ENCODE data around the gene SLC16A10. TPM values are rescaled to one million over a fixed set of nuclear protein-coding genes. Genes with fewer than 3 reads are reported as not detected.

Gene SLC16A10
- total RNA-seq, 2 donors from 2014 or later: 24.4 to 32.4 TPM

GRCh38 chr6:111237852-111238251, 150.5 kb downstream of the SLC16A10 start:
- H3K4me1 ChIP-seq (ENCODE audit: control insufficient read depth in 1 of 2, low read depth in 2 of 2): no peaks in the 10 kb centered on the region
- ATAC-seq (ENCODE audit: insufficient number of reproducible peaks, low FRiP score, low read depth) (no peak), DNase-seq (ENCODE audit: low spot score) (no peak)
- no peak overlapping the region for H3K4me3 ChIP-seq
- TF ChIP-seq, protein P1, sequence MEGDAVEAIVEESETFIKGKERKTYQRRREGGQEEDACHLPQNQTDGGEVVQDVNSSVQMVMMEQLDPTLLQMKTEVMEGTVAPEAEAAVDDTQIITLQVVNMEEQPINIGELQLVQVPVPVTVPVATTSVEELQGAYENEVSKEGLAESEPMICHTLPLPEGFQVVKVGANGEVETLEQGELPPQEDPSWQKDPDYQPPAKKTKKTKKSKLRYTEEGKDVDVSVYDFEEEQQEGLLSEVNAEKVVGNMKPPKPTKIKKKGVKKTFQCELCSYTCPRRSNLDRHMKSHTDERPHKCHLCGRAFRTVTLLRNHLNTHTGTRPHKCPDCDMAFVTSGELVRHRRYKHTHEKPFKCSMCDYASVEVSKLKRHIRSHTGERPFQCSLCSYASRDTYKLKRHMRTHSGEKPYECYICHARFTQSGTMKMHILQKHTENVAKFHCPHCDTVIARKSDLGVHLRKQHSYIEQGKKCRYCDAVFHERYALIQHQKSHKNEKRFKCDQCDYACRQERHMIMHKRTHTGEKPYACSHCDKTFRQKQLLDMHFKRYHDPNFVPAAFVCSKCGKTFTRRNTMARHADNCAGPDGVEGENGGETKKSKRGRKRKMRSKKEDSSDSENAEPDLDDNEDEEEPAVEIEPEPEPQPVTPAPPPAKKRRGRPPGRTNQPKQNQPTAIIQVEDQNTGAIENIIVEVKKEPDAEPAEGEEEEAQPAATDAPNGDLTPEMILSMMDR (IDR thresholded peaks at IDR 0.05): no peak
- no peak overlapping the region for H3K27ac ChIP-seq
- H3K36me3 ChIP-seq: no peaks in the 10 kb centered on the region
- no peaks in the 10 kb centered on the region for H3K27me3 ChIP-seq (replicated peaks; ENCODE audit: insufficient read depth)
- no peaks in the 10 kb centered on the region for H3K9me3 ChIP-seq

DNA sequence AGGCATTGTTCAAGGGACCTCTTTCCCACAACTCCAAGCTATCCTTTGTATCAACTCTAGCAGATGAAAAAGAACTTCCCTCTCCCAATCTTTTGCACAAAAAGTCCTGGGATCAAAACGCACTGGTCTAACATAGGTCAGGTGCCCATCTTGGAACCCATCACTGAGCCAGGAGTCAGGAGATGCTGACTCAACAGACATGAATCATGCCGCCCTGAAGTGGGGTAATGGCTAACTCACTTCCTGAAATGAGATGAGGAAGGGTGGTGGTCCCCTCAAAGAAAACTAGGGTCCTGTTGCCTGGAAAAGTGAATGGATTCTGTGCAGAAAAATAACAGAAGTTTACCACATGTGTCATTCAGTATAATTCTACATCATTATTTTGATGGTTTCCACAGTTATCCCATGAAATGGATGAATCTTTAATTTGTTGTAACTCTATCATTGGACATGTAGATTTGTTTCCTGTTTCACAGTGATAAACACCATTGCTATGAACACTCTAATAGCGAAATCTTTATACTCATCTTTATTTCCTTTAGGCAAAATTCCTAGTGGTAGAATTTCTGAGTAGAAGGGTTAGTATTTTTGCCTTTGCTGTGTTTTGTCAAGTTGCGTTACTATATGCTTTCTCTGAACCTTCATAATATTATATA, 151.3 kb downstream of the SLC16A10 start:
- Histone ChIP-seq H3K9me3 (no peaks in the 10 kb centered on the region), H3K36me3 (no peaks in the 10 kb centered on the region), H3K4me3 (no peak overlapping the region), H3K27ac (no peak overlapping the region), H3K4me1 (ENCODE audit: control insufficient read depth in 1 of 2, low read depth in 2 of 2) (no peaks in the 10 kb centered on the region), H3K27me3 (replicated peaks; ENCODE audit: insufficient read depth) (no peaks in the 10 kb centered on the region)
- TF ChIP-seq, protein P1 (IDR thresholded peaks at IDR 0.05): no peak
- DNase-seq (ENCODE audit: low spot score) (no peak), ATAC-seq (ENCODE audit: insufficient number of reproducible peaks, low FRiP score, low read depth) (no peak)

GRCh38 chr6:111239461-111239860, 152.2 kb downstream of the SLC16A10 start:
- H3K9me3 ChIP-seq: no peaks in the 10 kb centered on the region
- TF ChIP-seq, protein P1 (IDR thresholded peaks at IDR 0.05): no peak
- ATAC-seq (ENCODE audit: insufficient number of reproducible peaks, low FRiP score, low read depth): no peak
- no peaks in the 10 kb centered on the region for H3K36me3 ChIP-seq
- H3K4me1 ChIP-seq (ENCODE audit: control insufficient read depth in 1 of 2, low read depth in 2 of 2): no peaks in the 10 kb centered on the region
- DNase-seq (ENCODE audit: low spot score): no peak
- H3K4me3 ChIP-seq: no peak overlapping the region
- no peak overlapping the region for H3K27ac ChIP-seq
- H3K27me3 ChIP-seq (replicated peaks; ENCODE audit: insufficient read depth): no peaks in the 10 kb centered on the region

DNA sequence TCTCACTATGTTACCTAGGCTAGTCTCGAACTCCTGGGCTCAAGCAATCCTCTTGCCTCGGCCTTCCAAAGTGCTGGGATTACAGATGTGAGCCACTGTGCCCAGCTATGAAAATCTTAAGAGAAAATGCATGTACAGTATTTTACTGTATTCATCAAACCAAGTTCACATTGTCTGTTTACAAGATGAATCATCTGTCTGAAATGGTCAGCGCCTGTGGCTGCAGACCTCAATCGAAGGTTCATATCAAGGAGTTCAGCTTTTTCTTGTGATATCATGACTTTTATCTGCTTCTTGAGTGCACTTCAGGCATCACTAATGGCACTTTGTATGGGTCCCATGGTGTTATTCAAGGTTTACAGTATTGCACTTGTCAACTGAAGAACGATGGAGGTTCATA, 155.1 kb downstream of the SLC16A10 start:
- DNase-seq (ENCODE audit: low spot score) (no peak), ATAC-seq (ENCODE audit: insufficient number of reproducible peaks, low FRiP score, low read depth) (no peak)
- Histone ChIP-seq H3K27ac (no peak overlapping the region), H3K9me3 (no peaks in the 10 kb centered on the region), H3K4me3 (no peak overlapping the region), H3K27me3 (replicated peaks; ENCODE audit: insufficient read depth) (no peaks in the 10 kb centered on the region), H3K36me3 (no peaks in the 10 kb centered on the region), H3K4me1 (ENCODE audit: control insufficient read depth in 1 of 2, low read depth in 2 of 2) (no peaks in the 10 kb centered on the region)
- TF ChIP-seq, protein P1 (IDR thresholded peaks at IDR 0.05): no peak

DNA sequence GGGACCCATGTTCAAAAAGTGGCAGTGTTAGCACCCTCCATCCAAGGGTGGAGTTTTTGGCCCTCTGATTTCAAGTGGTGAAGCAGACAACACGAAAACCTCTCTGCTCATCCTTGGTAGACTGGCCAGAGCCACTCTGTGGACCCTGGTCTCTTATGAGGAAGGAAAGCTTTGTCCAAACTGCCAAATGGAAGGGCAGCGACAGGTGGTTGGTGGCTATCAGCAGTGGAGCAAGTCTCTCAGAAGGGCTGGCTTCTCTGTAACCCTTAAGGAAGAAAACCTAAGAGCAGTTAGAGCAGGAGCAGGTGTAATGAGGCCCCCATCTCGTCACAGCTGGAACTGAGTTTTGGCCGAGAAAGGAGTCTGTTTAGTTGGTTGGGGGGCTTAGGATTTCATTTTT, 155.8 kb downstream of the SLC16A10 start:
- H3K4me3 ChIP-seq: no peak overlapping the region
- no peaks in the 10 kb centered on the region for H3K36me3 ChIP-seq
- DNase-seq (ENCODE audit: low spot score) (no peak), ATAC-seq (ENCODE audit: insufficient number of reproducible peaks, low FRiP score, low read depth) (no peak)
- no peaks in the 10 kb centered on the region for H3K9me3 ChIP-seq
- H3K27me3 ChIP-seq (replicated peaks; ENCODE audit: insufficient read depth): no peaks in the 10 kb centered on the region
- no peaks in the 10 kb centered on the region for H3K4me1 ChIP-seq (ENCODE audit: control insufficient read depth in 1 of 2, low read depth in 2 of 2)
- TF ChIP-seq, protein P1 (IDR thresholded peaks at IDR 0.05): no peak
- H3K27ac ChIP-seq: no peak overlapping the region

Data from thoracic aorta (tissue), 2 donors.